Measurements from ENCODE around the gene GPC5. TPM values are rescaled to one million over a fixed set of nuclear protein-coding genes. Genes with fewer than 3 reads are reported as not detected.

GPC5 gene
- polyA plus RNA-seq, 2 of the 4 experiments (the other 2 are of a cell fraction): not detected

GRCh38 chr13:92717857-92718256 lies 1319.4 kb downstream of the GPC5 start (continued):
- TF ChIP-seq, protein P1, sequence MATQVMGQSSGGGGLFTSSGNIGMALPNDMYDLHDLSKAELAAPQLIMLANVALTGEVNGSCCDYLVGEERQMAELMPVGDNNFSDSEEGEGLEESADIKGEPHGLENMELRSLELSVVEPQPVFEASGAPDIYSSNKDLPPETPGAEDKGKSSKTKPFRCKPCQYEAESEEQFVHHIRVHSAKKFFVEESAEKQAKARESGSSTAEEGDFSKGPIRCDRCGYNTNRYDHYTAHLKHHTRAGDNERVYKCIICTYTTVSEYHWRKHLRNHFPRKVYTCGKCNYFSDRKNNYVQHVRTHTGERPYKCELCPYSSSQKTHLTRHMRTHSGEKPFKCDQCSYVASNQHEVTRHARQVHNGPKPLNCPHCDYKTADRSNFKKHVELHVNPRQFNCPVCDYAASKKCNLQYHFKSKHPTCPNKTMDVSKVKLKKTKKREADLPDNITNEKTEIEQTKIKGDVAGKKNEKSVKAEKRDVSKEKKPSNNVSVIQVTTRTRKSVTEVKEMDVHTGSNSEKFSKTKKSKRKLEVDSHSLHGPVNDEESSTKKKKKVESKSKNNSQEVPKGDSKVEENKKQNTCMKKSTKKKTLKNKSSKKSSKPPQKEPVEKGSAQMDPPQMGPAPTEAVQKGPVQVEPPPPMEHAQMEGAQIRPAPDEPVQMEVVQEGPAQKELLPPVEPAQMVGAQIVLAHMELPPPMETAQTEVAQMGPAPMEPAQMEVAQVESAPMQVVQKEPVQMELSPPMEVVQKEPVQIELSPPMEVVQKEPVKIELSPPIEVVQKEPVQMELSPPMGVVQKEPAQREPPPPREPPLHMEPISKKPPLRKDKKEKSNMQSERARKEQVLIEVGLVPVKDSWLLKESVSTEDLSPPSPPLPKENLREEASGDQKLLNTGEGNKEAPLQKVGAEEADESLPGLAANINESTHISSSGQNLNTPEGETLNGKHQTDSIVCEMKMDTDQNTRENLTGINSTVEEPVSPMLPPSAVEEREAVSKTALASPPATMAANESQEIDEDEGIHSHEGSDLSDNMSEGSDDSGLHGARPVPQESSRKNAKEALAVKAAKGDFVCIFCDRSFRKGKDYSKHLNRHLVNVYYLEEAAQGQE (IDR thresholded peaks at IDR 0.05): no peak
- TF ChIP-seq EP300 (IDR thresholded peaks at IDR 0.05) (no peak), MAX (IDR thresholded peaks at IDR 0.05) (no peak), MAFK (IDR thresholded peaks at IDR 0.05; ENCODE audit: partially characterized antibody) (no peak)

- H3K4me2 ChIP-seq: no peak overlapping the region
- CTCF ChIA-PET: no interaction called here
- TF ChIP-seq EHF (CRISPR knock-in tag; IDR thresholded peaks at IDR 0.05) (no peak), HDAC2 (IDR thresholded peaks at IDR 0.05) (no peak), RAD21 (conservative IDR thresholded peaks at IDR 0.05 in 1 of 2, IDR thresholded peaks at IDR 0.05 in 1 of 2) (no peak), RARB (CRISPR knock-in tag; IDR thresholded peaks at IDR 0.05) (no peak), RFX5 (IDR thresholded peaks at IDR 0.05) (no peak), ESRRA (IDR thresholded peaks at IDR 0.05; ENCODE audit: borderline replicate concordance, low read length) (no peak), MYC (IDR thresholded peaks at IDR 0.05; ENCODE audit: borderline replicate concordance, low read length) (no peak), PHF8 (IDR thresholded peaks at IDR 0.05; ENCODE audit: borderline replicate concordance, low read depth) (no peak), JUN (IDR thresholded peaks at IDR 0.05) (no peak), HOXA7 (CRISPR knock-in tag; IDR thresholded peaks at IDR 0.05) (no peak), MAFK (IDR thresholded peaks at IDR 0.05; ENCODE audit: partially characterized antibody) (no peak), ZFP36 (IDR thresholded peaks at IDR 0.05; ENCODE audit: borderline replicate concordance, partially characterized antibody) (no peak), JUNB (IDR thresholded peaks at IDR 0.05) (no peak), KDM1A (IDR thresholded peaks at IDR 0.05; ENCODE audit: low read depth) (no peak), POLR2A (IDR thresholded peaks at IDR 0.05; ENCODE audit: low read length) (no peak)
- TF ChIP-seq, protein P2, sequence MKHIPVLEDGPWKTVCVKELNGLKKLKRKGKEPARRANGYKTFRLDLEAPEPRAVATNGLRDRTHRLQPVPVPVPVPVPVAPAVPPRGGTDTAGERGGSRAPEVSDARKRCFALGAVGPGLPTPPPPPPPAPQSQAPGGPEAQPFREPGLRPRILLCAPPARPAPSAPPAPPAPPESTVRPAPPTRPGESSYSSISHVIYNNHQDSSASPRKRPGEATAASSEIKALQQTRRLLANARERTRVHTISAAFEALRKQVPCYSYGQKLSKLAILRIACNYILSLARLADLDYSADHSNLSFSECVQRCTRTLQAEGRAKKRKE (CRISPR knock-in tag; IDR thresholded peaks at IDR 0.05; ENCODE audit: low read depth): no peak
- TF ChIP-seq, protein P3, sequence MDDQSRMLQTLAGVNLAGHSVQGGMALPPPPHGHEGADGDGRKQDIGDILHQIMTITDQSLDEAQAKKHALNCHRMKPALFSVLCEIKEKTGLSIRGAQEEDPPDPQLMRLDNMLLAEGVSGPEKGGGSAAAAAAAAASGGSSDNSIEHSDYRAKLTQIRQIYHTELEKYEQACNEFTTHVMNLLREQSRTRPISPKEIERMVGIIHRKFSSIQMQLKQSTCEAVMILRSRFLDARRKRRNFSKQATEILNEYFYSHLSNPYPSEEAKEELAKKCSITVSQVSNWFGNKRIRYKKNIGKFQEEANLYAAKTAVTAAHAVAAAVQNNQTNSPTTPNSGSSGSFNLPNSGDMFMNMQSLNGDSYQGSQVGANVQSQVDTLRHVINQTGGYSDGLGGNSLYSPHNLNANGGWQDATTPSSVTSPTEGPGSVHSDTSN (IDR thresholded peaks at IDR 0.05): no peak
- TF ChIP-seq, protein P4, sequence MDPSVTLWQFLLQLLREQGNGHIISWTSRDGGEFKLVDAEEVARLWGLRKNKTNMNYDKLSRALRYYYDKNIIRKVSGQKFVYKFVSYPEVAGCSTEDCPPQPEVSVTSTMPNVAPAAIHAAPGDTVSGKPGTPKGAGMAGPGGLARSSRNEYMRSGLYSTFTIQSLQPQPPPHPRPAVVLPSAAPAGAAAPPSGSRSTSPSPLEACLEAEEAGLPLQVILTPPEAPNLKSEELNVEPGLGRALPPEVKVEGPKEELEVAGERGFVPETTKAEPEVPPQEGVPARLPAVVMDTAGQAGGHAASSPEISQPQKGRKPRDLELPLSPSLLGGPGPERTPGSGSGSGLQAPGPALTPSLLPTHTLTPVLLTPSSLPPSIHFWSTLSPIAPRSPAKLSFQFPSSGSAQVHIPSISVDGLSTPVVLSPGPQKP (IDR thresholded peaks at IDR 0.05; ENCODE audit: low read depth, low read length): no peak
- TF ChIP-seq, protein P5, sequence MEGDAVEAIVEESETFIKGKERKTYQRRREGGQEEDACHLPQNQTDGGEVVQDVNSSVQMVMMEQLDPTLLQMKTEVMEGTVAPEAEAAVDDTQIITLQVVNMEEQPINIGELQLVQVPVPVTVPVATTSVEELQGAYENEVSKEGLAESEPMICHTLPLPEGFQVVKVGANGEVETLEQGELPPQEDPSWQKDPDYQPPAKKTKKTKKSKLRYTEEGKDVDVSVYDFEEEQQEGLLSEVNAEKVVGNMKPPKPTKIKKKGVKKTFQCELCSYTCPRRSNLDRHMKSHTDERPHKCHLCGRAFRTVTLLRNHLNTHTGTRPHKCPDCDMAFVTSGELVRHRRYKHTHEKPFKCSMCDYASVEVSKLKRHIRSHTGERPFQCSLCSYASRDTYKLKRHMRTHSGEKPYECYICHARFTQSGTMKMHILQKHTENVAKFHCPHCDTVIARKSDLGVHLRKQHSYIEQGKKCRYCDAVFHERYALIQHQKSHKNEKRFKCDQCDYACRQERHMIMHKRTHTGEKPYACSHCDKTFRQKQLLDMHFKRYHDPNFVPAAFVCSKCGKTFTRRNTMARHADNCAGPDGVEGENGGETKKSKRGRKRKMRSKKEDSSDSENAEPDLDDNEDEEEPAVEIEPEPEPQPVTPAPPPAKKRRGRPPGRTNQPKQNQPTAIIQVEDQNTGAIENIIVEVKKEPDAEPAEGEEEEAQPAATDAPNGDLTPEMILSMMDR (IDR thresholded peaks at IDR 0.05): no peak
- ATAC-seq: no peak
- no peaks in the 10 kb centered on the region for H3K9me3 ChIP-seq
- no peaks in the 10 kb centered on the region for H3K4me1 ChIP-seq
- H3K27ac ChIP-seq: no peak overlapping the region
- H3K4me3 ChIP-seq: no peak overlapping the region
- no peak for DNase-seq (ENCODE audit: low read depth in 1 of 2, low spot score in 1 of 2)
- no peak for FAIRE-seq
- POLR2A ChIA-PET: no interaction called here
These were observed 1321.4 kb downstream of the GPC5 start for GRCh38 chr13:92719868-92720267.

Data from A549 (cell line).